ENCODE data around the gene GCNT1. TPM values are rescaled to one million over a fixed set of nuclear protein-coding genes. Genes with fewer than 3 reads are reported as not detected.

GCNT1 gene
- total RNA-seq, 1 donor from 2014 or later: 9.9 TPM

DNA sequence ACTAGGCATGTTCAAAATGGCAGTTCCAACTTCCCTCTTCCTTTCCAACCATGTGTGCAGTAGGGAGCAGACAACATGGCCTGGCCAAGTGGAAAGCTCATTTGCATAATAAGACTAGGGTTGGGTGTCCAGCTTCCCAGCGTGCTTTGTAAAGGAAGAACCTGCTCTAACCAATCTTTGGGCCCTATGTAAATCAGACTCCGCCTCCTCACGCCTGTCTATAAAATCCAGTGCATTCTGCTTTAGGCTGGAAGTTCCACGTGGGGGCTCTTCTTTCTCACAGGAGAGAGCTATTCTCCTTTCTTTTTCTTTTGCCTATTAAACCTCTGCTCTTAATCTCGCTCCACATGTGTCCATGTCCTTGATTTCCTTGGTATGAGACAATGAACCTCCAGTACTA is 83.4 kb downstream of the GCNT1 start:
- DNase-seq: no peak

DNA sequence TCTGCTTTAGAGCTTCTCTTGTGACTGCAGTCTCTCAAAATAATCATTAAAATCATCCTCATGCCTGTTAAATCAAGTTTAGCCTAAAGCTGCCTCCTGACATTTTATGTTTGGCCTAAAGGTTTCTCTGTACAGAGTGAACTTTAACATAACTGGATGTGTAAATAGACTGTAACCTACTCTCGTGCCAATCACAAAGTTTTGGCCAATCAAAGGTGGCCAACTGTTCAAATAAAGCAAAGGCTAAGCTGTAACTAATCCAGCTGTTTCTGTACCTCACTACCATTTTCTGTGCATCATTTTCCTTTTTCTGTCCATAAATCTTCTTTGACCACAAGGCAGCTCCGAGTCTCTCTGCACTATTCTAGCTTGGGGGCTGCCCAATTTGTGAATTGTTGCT is 86.2 kb downstream of the GCNT1 start:
- DNase-seq: no peak

- no peak for DNase-seq
These were observed 93.2 kb downstream of the GCNT1 start for GRCh38 chr9:76552181-76552580.

- no peak for DNase-seq
These were observed 93.9 kb downstream of the GCNT1 start for GRCh38 chr9:76552751-76553455.

- DNase-seq: no peak
These were observed 94.7 kb downstream of the GCNT1 start for GRCh38 chr9:76553680-76554079.

Other genes with a start within 250 kb of the GCNT1 start
- gene RFK, start 64.8 kb upstream of the GCNT1 start, total RNA-seq: 70.4 and 80.8 TPM in 2 replicates